HepG2 (cell line): ENCODE data around the gene VCX3B. TPM values are rescaled to one million over a fixed set of nuclear protein-coding genes. Genes with fewer than 3 reads are reported as not detected.

Source experiments
- ATAC-seq: fragments of 200-7000 bp; cut with Tn5 transposase; 3 replicates; pipeline ENCODE4 v1.9.1; 2020; ENCODE audit warnings: mild to moderate bottlenecking, moderate library complexity
- BruUV-seq: library from RNA; stranded (reverse); fragments of 400-500 nt; replicated peaks from 2 replicates; lab custom pipeline; 2021; lab: Mats Ljungman, UMichigan
- CTCF ChIA-PET: fragments of 300-600 bp; formaldehyde crosslinking; extraction: SDS; loops from one replicate; lab custom pipeline; 2021; ENCODE audit warnings: low total read pairs, inconsistent platforms, low intra/inter-chr PET ratio; lab: Yijun Ruan, JAX
- POLR2A ChIA-PET: fragments of 350-600 bp; sonication (Branson Sonifier 250); formaldehyde crosslinking; loops from one replicate; lab custom pipeline; 2020; ENCODE audit warnings: antibody characterized with exemption, inconsistent platforms; lab: Yijun Ruan, JAX
- DNase-seq: peaks from one replicate; pipeline ENCODE4 v3.0.0-alpha.2; 2015; ENCODE audit warnings: low spot score
- FAIRE-seq: peaks from 3 replicates; lab custom pipeline; 2011; peaks lifted over from hg19 to GRCh38; lab: Jason Lieb, UNC
- H2AFZ ChIP-seq: one replicate; pipeline ENCODE4 v1.6.1; 2011; ENCODE audit warnings: low read length, inconsistent platforms
- H3K27ac ChIP-seq: fragments of 300-600 bp; 3 replicates; pipeline ENCODE4 v1.8.0; 2011; ENCODE audit warnings: mixed run types, mild to moderate bottlenecking, mixed read lengths, low read length, inconsistent platforms; ENCODE audit not compliant: insufficient read depth; ENCODE audit errors: extremely low read length
- H3K27me3 ChIP-seq, 2 experiments: fragments of 200-600 bp in 1 of 2; 2 replicates in 1 of 2; 3 replicates in 1 of 2; pipeline versions ENCODE4 v1.6.0 to v1.8.0; 2011; ENCODE audit warnings: low read length in 2 of 2, mild to moderate bottlenecking in 2 of 2, moderate library complexity in 2 of 2, inconsistent platforms in 1 of 2; ENCODE audit not compliant: insufficient read depth in 2 of 2, control insufficient read depth in 1 of 2
- H3K36me3 ChIP-seq, 2 experiments: fragments of 200-600 bp in 1 of 2; replicated peaks in 1 of 2; 2 replicates in 1 of 2; 3 replicates in 1 of 2; pipeline versions ENCODE4 v1.5.1 to v1.8.0; 2011; ENCODE audit warnings: low read length in 2 of 2, inconsistent platforms in 1 of 2; ENCODE audit not compliant: insufficient read depth in 2 of 2, control insufficient read depth in 1 of 2
- H3K4me1 ChIP-seq: 2 replicates; pipeline ENCODE4 v1.5.1; 2012; ENCODE audit warnings: low read length, inconsistent platforms; ENCODE audit not compliant: insufficient read depth
- H3K4me2 ChIP-seq: 2 replicates; pipeline ENCODE4 v1.6.0; 2011; ENCODE audit warnings: low read depth, low read length, inconsistent platforms
- H3K4me3 ChIP-seq, 3 experiments: fragments of 200-600 bp in 1 of 3; sonication (generic), shearing (Covaris generic) in 1 of 3; replicated peaks in 1 of 3; 2 replicates each; pipeline ENCODE4 v1.5.1; 2011 to 2016; ENCODE audit warnings: low read length in 3 of 3, inconsistent platforms in 2 of 3, low read depth in 2 of 3, mild to moderate bottlenecking in 2 of 3, control low read depth in 1 of 3, mixed read lengths in 1 of 3; ENCODE audit not compliant: insufficient read depth in 1 of 3
- H3K79me2 ChIP-seq: one replicate; pipeline ENCODE4 v1.6.1; 2011; ENCODE audit warnings: low read length, inconsistent platforms; ENCODE audit not compliant: insufficient read depth
- H3K9ac ChIP-seq: 2 replicates; pipeline ENCODE4 v1.6.0; 2011; ENCODE audit warnings: mild to moderate bottlenecking, low read depth, low read length, inconsistent platforms; ENCODE audit not compliant: insufficient read depth
- H3K9me3 ChIP-seq: 2 replicates; pipeline ENCODE4 v1.5.1; 2012; ENCODE audit warnings: mild to moderate bottlenecking, low read length
- H4K20me1 ChIP-seq: 2 replicates; pipeline ENCODE4 v1.6.0; 2011; ENCODE audit warnings: inconsistent platforms, mild to moderate bottlenecking, low read length, moderate library complexity; ENCODE audit not compliant: insufficient read depth
- HNRNPK ChIP-seq: fragments of 200-400 bp; formaldehyde crosslinking; IDR thresholded peaks from 2 replicates; pipeline ENCODE4 v1.6.1; 2018; ENCODE audit warnings: low read length, low read depth, moderate library complexity, mild to moderate bottlenecking; ENCODE audit not compliant: poor library complexity, severe bottlenecking
- ZFP36L1 ChIP-seq: sonication (generic); formaldehyde crosslinking; IDR thresholded peaks from 2 replicates; pipeline ENCODE4 v1.8.0; 2022; ENCODE audit warnings: mild to moderate bottlenecking, missing genetic modification reagents, moderate library complexity
- ZNF232 ChIP-seq: sonication (generic); formaldehyde crosslinking; IDR thresholded peaks from 2 replicates; pipeline ENCODE4 v1.4.0; 2020; ENCODE audit warnings: missing genetic modification reagents, borderline replicate concordance
- ZNF446 ChIP-seq: sonication (generic); formaldehyde crosslinking; IDR thresholded peaks from 2 replicates; pipeline ENCODE4 v1.5.0; 2020; ENCODE audit warnings: mild to moderate bottlenecking, missing genetic modification reagents
- WGBS: methylation state at CpG from one replicate; pipeline ENCODE4 v1.1.6; 2017; ENCODE audit warnings: low lambda C conversion rate; 5-methylcytosine and 5-hydroxymethylcytosine counted together
- in situ Hi-C: cut with HindIII; loops from 2 replicates; pipeline ENCODE4 v1.10.0; 2017; ENCODE audit warnings: low pct_unique_long_range_greater_than_20kb; ENCODE audit not compliant: extremely low pct_ligation_motif_present
- intact Hi-C: fragments of 100-400 bp; cut with micrococcal nuclease; formaldehyde crosslinking; loops from one replicate; pipeline ENCODE4 v1.10.0; 2022; ENCODE audit not compliant: unreplicated experiment
- polyA plus RNA-seq, 8 experiments: library from polyadenylated mRNA; depleted of rRNA in 3 of 8; stranded (reverse) in 7 of 8; unstranded in 1 of 8; fragments of >200 nt; fragmentation: Illumina TruSeq in 4 of 8; extraction: Trizol in 4 of 8; gene quantifications; 2 replicates each; pipeline versions ENCODE4 v1.2.1 to v1.2.3, GENCODE V29; 2011 to 2016; ENCODE audit warnings: low read depth in 4 of 8, missing spikeins in 1 of 8, mixed read lengths in 1 of 8; ENCODE audit not compliant: insufficient read depth in 1 of 8
- total RNA-seq, 5 experiments: library from RNA; depleted of rRNA; stranded (reverse); fragments of >200 nt; fragmentation: Illumina TruSeq; extraction: Trizol; gene quantifications; 2 replicates each; pipeline ENCODE4 v1.2.3, GENCODE V29; 2016; ENCODE audit warnings: low read depth in 1 of 5

VCX3B gene
- total and polyA plus RNA-seq, 2 of the 13 experiments (the other 11 are each of a cell fraction or from before 2014, with no cell fraction given), result not detected

GRCh38 chrX:8455557-8455956 lies 9.1 kb upstream of the VCX3B start:
- Histone ChIP-seq H3K4me1 (no peaks in the 10 kb centered on the region), H3K27me3 (no peaks in the 10 kb centered on the region), H3K4me2 (no peak overlapping the region), H3K4me3 (no peak overlapping the region), H3K27ac (no peak overlapping the region), H3K79me2 (no peaks in the 10 kb centered on the region), H3K9me3 (no peaks in the 10 kb centered on the region), H2AFZ (no peak overlapping the region), H3K9ac (no peak overlapping the region), H4K20me1 (no peaks in the 10 kb centered on the region), H3K36me3 (no peaks in the 10 kb centered on the region)
- no peak for FAIRE-seq
- intact Hi-C loops, result no loop called here
- CTCF ChIA-PET, result no interaction called here
- no peak for TF ChIP-seq ZNF446 (CRISPR knock-in tag)
- TF ChIP-seq ZNF232 (CRISPR knock-in tag), result no peak
- ATAC-seq, result no peak
- no TSS peak for BruUV-seq
- POLR2A ChIA-PET, result no interaction called here
- WGBS, result no CpG with 5 or more reads among the region's 4 CpGs
- no peak for DNase-seq
- in situ Hi-C loops, result no loop called here

- Histone ChIP-seq H3K9ac (no peak overlapping the region), H3K4me3 (no peak overlapping the region), H3K27me3 (no peaks in the 10 kb centered on the region), H2AFZ (no peak overlapping the region), H3K4me2 (no peak overlapping the region), H3K36me3 (no peaks in the 10 kb centered on the region), H4K20me1 (no peaks in the 10 kb centered on the region), H3K79me2 (no peaks in the 10 kb centered on the region), H3K27ac (no peak overlapping the region), H3K4me1 (no peaks in the 10 kb centered on the region), H3K9me3 (no peaks in the 10 kb centered on the region)
- ChIA-PET CTCF (no interaction called here), POLR2A (no interaction called here)
- TF ChIP-seq ZFP36L1 (CRISPR knock-in tag) (no peak), HNRNPK (peak; percentile 82)
- DNase-seq, result no peak
- FAIRE-seq, result no peak
- BruUV-seq, result no TSS peak
- in situ Hi-C loops (no loop called here), intact Hi-C loops (no loop called here)
- ATAC-seq, result no peak
Measured at GRCh38 chrX:8462488-8462887, 2.1 kb upstream of the VCX3B start.
